ENCODE data around the gene ANKRD66. TPM values are rescaled to one million over a fixed set of nuclear protein-coding genes. Genes with fewer than 3 reads are reported as not detected.
"Not testable (repeated sequence)": the region's sequence is repeated elsewhere in the genome, so short reads cannot be mapped to it uniquely, and the experiment has no call there.

ANKRD66 gene
- total RNA-seq, 1 donor from 2014 or later: 0.31 TPM

DNA sequence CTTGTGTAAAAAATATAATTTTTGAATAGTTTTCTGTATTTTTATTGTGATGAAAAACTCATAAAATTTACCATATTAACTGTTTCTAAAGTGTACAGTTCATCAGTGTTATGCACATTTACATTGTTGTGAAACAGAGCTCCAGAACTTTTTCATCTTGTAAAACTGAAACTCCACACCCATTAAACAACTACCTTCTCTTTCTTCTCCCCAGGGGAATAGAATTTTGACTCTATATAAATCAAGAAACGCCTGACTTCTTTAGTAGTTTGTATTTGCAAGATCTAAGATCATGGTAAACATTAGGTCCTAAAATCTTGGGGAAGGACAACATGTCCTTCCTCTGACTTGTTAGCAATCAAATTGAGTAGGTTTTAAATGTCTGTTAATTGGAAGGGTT lies 9.1 kb downstream of the ANKRD66 start:
- no peak for DNase-seq

DNA sequence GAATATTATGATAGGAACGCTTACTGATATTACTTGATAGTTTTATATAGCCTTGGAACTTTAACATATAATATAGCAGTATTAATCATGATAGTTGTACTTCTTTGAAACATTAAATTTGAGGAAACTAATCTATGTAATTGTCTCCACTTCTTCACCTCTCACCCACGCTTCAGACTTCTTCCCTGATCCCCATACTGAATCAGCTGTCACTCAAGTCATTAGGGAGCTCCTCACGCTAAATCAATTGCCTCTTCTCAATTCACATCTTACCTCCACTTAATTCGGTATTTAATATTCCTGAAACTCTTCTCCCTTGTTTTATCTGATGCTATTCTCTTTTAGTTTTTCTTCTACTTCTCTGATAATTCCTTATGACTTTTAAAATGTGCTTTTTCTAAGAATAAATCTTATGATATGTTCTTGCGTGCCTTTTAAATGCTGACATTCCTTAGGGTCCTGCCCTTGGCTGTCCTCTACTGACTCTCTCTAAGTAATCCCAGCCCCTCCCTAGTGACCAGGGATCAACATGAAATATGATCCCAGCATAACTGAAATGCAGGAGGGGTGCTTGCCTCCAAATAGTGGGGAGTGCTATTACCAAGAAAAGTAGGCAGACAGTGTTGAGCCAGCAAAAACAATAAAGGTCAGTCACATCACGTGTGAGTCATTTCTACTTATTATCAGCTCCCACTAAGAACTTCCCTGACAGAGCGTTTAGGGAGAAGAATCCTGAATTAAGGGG lies 9.9 kb downstream of the ANKRD66 start:
- peak; percentile 35 for DNase-seq

- no peak for DNase-seq
Measured at GRCh38 chr6:46757214-46757596, 10.5 kb downstream of the ANKRD66 start.

DNA sequence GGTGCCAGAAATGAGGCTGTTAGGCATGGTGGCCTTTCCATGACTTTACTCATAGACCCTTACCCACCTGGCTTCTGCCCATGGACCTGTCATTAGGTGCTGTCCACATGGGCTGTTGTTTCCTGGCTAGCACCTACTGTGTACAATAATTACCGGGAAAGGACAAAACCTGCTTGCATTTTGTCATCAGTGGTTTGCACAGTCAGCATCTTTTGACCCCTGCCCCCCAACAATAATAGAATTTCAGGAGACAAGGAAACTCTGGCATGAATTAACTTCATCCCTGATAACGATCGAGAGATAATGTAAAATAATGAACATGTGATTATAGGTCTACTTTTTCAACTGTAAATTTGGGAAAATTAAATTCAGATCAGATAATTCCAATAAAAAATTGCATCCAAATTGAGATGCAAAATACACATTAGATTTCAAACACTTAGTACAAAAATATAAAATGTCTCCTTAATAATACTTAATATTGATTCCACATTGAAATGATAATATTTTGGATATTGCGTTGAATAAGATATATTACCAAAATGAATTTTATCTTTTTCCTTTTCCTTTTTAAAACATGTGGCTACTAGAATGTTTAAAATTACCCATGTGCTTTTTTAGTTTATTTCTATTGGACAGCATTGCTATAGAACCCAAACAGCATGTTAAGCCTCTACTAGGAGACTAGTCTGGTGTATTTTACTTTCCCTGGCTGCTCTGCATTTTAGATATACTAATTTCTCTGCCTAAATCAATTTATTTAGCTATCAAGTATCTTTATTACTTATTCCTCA lies 12.4 kb downstream of the ANKRD66 start:
- DNase-seq: no peak

GRCh38 chr6:46760925-46761324 lies 14.2 kb downstream of the ANKRD66 start:
- no peak for DNase-seq

- no peak for DNase-seq
Measured at GRCh38 chr6:46763466-46763865, 16.7 kb downstream of the ANKRD66 start.

- DNase-seq: not testable (repeated sequence)
Measured at GRCh38 chr6:46764280-46764679, 17.5 kb downstream of the ANKRD66 start.

- no peak for DNase-seq
Measured at GRCh38 chr6:46764961-46765360, 18.2 kb downstream of the ANKRD66 start.

DNA sequence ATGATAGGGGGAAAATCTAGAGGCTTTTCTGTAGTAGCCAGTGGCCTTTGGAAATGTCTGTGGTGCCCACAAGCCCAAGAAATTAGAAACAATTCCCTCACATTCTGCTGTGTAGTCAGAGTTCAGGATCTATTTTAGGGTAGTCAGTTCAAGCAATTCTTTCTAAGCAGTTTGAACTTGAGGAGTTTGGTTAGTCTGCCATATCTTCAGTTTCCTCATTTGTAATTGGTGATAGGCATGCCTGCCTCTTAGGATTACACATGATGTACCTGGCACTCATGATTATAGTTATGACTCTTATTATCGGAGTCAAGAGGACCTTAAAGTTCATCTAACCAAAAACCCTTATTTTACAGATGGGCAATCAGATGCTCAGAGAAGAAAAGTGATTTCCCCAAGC lies 25.3 kb downstream of the ANKRD66 start:
- no peak for DNase-seq

GRCh38 chr6:46772762-46773161 lies 26.0 kb downstream of the ANKRD66 start:
- DNase-seq: peak; percentile 18

GRCh38 chr6:46773201-46773855 lies 26.6 kb downstream of the ANKRD66 start:
- no peak for DNase-seq

GRCh38 chr6:46774736-46775135 lies 28.0 kb downstream of the ANKRD66 start:
- not testable (repeated sequence) for DNase-seq

GRCh38 chr6:46776070-46776712 lies 29.5 kb downstream of the ANKRD66 start:
- no peak for DNase-seq

DNA sequence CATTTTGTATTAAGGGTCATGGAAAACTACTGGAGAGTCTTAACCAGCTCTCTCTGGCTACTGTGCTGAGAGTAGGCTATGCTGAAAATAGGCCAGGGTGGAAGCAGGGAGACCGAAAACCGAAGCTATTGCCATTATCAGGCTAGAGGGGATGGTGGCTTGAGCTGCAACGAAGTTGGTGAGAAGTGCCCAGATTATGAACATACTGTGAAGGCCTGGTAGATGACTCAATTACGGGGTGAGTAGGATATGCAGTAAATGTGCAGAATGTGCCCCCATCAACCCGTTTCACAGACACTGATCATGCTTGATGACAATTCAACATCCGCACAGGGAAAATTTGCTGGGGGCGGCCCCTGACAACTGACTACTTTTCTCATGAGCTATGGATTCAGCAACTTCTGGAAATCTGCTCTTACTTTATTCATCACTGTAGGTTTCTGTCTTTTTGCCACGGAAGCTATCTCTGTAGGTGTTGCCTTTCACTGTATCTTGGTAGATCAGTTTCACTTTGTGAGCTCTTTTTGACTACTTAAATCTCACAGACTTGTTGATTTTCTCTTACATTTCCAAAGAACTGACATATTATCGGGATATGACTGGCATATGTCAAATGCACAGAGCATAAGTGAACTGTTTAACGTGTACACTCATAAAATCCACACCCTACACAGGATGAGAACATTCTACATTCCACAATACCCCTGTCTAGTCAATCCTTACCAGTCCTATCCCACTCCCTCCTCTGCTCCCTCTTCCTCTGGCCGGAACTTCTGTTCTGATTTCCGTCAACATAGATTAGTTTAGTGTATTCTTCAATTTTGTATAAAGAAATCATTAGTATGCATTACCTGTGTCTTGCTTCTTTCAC lies 31.0 kb downstream of the ANKRD66 start:
- no peak for DNase-seq

DNA sequence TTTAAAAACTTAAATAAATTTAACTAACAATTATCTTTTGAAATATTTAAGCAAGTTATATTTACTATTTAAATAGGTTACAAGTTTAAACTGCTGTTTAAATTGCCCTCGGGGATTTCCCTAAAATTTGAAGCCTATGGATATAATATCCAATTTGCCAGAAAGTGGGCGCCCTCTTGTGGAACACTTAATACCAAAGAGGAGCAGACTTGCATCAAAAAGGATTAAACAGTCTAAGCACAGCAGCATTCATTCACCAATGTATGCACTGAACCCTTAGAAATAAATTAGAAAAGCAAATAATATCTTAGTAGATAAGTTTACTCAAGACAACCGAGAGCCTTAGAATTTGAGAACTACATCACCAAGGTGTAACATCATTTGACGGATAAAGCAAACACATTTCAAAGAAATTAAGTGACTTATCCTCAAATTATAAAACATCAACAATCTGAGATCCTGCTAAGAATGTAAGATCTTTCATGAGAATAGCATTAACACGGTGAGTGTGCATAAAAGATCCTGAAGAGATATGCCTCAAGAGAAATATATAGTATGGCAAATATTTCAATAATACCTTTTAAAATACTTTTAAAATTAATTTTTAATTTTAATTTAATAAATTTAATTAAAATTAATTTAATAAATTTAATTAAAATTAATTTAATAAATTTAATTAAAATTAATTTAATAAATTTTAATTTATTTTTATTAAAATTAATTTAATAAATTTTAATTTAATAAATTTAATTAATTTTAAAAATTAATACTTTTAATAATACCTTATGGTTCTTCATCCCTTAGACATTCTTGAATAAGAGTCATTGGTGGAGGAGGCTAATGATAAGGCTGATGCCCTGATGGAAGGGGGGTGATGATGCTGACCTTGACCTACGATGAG lies 35.0 kb downstream of the ANKRD66 start:
- DNase-seq: peak; percentile 91

DNA sequence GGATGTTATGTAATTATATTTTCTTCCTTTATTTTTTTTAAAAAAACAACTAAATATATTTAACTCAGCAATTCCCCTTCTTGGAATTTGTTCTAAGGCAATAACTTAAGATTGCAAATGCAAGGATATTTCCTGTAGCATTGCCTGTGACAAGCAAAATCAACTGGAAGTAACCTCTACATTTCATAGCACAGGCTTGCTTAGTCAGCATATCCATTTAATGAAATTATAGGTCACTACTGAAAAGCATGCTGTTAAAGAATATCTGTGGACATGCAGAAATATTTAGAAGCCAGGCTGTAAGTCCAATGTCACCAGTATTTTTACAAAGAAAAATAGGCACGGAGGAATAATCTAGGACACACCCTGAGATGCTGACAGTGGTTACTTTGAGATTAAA lies 37.8 kb downstream of the ANKRD66 start:
- no peak for DNase-seq

- DNase-seq: no peak
Measured at GRCh38 chr6:46787871-46788540, 41.3 kb downstream of the ANKRD66 start.

DNA sequence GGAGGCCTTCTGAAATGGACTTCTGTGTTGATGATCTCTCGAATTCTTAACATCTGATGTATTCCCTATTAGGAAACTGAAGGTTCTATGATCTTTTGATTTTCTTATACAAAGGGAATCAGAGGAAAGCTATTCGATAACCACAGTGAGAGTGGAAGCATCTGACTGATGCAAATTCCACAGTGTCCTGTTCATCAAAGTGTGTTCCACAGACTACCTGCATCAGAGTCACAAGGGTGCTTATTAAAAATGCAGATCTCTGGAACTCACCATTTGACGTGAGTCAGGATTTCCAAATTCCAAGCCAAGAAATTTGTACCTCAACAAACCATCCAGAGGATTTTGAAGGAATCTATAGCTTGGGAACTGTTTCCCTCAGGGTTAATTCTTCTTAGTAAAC lies 42.1 kb downstream of the ANKRD66 start:
- DNase-seq: no peak

GRCh38 chr6:46789434-46790354 lies 43.0 kb downstream of the ANKRD66 start:
- DNase-seq: no peak
